Stimulated activated naive CD8-positive, alpha-beta T cell treated with anti-CD3 and anti-CD28 coated beads, Interleukin-15, Interleukin-2, amounts not matched to agents 100 U/mL and 50 U/mL, for 24 hours (primary cell): ENCODE measurements around the gene SLC7A10.

ENCODE experiments used
- ATAC-seq: fragments of 150-1000 bp; cut with Tn5 transposase; one replicate; pipeline ENCODE4 v1.10.0; 2021
- DNase-seq: peaks from one replicate; pipeline ENCODE4 v3.0.0; 2021

Gene SLC7A10

DNA sequence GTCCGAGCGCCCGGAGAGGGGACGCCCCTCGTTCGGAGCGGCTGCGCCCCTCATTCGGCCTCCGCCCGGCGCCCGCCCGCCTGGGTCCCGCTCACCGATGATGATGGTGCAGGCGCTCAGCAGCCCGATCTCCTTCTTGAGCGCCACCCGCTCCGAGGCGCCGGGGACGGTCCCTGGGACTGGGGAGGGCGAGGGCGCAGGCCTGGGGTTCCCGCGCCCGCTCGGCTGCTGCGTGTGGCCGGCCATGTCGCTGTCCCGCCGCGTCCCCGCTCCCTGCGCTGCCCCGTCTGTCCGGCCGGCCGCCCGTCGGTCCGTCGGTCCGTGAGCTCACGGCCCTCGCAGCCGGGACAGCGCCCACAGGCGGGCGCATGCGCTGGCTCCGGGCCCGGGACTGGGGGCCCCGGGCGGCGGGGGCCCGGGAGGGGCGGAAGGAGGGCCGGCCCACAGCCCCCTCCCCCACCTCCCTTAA, at the start of gene SLC7A10:
Gene SLC7A10 (minus strand): TSS at position 393 of the 469 bp plus-strand sequence. CDS start 147 bp downstream, at position 246.
- ATAC-seq = peak; percentile 29
- no peak for DNase-seq

- DNase-seq = no peak
- no peak for ATAC-seq
Measured at GRCh38 chr19:33274663-33275558, 49.3 kb upstream of the SLC7A10 start.

DNA sequence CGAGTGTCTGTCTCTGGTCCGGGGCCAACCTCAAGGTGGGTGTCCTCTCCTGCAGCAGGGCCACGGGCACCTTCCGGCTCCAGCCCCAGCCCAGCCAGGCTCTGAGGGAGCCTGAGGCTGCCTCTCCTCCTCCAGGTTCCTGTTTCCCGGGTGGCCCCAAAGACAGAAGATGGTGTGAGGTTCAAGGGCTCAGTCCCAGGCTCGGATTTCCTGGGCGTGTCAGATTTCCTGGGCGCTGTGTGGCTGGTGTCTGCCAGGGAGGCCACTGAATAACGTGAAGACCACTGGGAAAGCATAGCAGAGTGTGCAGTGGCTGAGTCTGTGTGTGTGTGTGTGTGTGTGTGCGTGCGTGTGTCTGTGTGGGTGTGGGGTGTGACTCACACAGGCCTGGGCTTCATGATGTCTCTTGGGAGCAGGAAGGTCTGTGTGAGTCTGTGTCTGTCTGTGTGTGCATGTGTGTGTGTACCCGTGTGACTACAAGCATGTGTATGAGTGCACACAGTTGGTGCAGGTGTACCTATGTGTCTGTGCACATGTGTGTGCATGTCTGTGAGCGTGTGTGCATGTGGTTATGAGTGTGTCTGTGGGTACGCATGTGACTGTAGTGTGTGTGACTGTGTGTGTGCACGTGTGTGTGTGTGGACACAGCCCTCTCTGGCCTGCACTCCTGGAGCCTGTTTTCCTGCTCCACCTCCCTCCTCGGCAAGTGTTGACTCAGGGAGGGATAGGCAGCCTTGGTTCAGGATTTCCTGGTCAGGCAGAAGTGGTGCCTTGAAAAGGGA, 48.4 kb upstream of the SLC7A10 start:
- DNase-seq = peak; percentile 35
- peak; percentile 35 for ATAC-seq

GRCh38 chr19:33273065-33273736, 47.6 kb upstream of the SLC7A10 start:
- DNase-seq (no peak), ATAC-seq (no peak)

GRCh38 chr19:33271246-33272021, 45.8 kb upstream of the SLC7A10 start:
- ATAC-seq = no peak
- no peak for DNase-seq

GRCh38 chr19:33270769-33271168, 45.1 kb upstream of the SLC7A10 start:
- ATAC-seq (no peak), DNase-seq (no peak)

DNA sequence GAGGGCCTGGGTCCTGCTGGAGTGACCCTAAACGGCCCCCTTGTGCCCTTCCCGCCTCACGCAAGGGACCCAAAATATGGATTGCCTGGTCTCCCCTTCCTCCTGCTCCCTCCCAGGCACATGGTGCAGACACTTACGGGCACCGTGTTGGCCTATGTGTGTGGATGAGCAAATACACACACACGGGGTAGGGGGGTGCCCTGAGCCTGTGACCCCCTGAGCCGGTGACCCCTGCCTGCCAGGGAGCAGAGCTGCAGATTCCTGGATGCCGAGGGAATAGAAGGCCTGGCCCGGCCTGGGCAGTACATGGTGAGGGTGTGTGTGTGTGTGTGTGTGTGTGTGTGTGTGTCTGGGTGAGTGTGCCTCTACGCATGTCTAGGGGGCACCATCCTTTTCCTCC, 43.4 kb upstream of the SLC7A10 start:
- ATAC-seq (no peak), DNase-seq (no peak)

- ATAC-seq (no peak), DNase-seq (no peak)
Measured at GRCh38 chr19:33268162-33268991, 42.7 kb upstream of the SLC7A10 start.

- DNase-seq = no peak
- no peak for ATAC-seq
Measured at GRCh38 chr19:33267706-33268105, 42.1 kb upstream of the SLC7A10 start.

DNA sequence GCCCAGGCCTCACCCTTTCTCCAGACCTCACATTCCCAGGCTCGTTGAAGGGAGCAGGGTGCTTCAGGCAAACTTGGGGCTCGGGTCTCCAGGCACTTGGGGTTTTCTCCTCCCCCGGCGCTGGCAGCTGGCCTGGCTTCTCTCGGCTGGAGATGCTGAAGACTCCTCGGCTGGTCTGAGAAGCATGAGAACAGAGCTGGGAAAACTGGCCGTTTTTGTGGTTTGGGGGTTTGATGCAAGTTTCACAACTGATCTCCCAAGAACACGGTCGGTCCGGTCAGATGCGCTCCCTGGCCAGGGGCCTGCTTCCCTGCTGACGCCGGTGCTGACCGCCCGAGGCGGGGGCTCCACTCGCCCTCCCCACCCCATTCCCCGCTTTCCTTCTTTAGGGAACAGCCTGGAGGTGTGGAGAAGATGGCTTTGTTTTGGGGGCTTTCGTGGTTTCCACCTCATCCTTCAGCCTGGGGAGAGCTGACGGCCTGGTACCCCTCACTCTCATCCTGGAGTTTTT, 41.4 kb upstream of the SLC7A10 start:
- DNase-seq (no peak), ATAC-seq (no peak)

- DNase-seq (no peak), ATAC-seq (no peak)
Measured at GRCh38 chr19:33264881-33265445, 39.3 kb upstream of the SLC7A10 start.

- DNase-seq (no peak), ATAC-seq (no peak)
Measured at GRCh38 chr19:33263325-33264023, 37.8 kb upstream of the SLC7A10 start.

GRCh38 chr19:33261511-33262189, 36.0 kb upstream of the SLC7A10 start:
- no peak for ATAC-seq

GRCh38 chr19:33260628-33261418, 35.2 kb upstream of the SLC7A10 start:
- no peak for DNase-seq
- ATAC-seq = no peak

More at GRCh38 chr19:33261511-33262189, 36.0 kb upstream of the SLC7A10 start:
- no peak for DNase-seq

DNA sequence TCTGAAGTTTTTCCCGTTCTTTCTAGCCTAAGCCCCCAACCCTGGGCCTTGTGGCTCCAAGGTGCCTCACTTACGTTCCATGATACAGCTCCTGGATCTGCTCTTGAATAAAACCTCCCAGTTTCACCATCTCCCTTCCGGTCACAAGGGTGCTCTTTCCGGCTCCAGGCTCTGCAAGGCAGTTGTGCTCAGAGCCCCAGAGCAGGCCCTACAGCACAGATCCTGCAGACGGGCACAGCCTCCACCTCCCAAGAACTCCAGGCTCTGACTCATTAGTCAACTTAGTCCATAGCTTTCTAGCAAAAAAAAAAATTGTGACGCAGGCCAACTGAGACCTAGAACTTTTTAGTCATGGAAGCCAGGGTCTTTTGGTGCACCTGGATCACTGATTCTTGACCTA, 33.9 kb upstream of the SLC7A10 start:
- DNase-seq = no peak
- ATAC-seq = no peak

GRCh38 chr19:33257828-33258227, 32.2 kb upstream of the SLC7A10 start:
- ATAC-seq = no peak
- no peak for DNase-seq

DNA sequence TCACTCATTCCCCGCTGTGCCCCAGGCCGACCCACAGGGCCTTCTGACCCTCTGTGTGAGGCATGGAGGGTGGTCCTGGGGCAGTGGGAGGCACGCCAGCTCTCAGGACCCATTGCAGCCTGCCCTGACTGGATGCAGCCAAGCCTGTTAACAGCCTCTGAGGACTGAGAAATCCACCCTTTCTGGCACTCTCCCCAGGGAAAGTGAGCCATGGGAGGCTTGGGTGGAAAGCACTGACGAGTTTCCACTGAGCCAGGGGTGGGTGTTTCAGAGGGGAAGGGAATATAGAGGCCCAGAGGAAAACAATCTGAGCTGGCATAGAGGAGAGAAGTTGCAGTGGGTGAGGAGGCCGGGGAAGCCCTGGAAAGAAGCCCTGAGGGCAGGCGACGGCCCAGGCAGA, 30.6 kb upstream of the SLC7A10 start:
- ATAC-seq (no peak), DNase-seq (no peak)

GRCh38 chr19:33255781-33256180, 30.1 kb upstream of the SLC7A10 start:
- no peak for ATAC-seq
- DNase-seq = no peak
